DMS53 treated with DMSO at 0.1 percent for 48 hours (cell line): ENCODE results near the gene CTNNBL1.
"Not testable (repeated sequence)": the region's sequence is repeated elsewhere in the genome, so short reads cannot be mapped to it uniquely, and the experiment has no call there.

ENCODE experiments used
- DNase-seq: peaks from one replicate; lab custom pipeline; 2025; ENCODE audit not compliant: unreplicated experiment; lab: John Stamatoyannopoulos, UW

The CTNNBL1 gene

DNA sequence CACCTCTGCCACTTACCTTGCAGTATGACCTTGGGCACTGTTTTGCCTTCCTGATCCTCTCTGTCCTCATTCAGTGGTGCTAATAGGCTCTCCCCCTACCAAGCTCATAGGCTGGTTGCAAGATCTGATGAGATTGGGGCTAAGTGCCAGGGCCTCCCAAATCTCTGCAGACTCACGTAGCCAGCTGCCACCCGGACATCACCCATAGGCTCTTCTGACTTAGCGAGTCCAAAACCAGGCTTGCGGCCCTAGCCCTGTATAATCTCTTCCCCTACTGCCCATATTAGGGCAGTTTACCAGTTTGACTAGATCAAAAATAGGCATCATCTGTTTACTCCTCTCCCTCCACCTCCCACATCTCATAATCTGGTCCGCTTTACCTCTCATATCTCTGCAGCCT lies 154.9 kb downstream of the CTNNBL1 start:
- DNase-seq, result no peak

DNA sequence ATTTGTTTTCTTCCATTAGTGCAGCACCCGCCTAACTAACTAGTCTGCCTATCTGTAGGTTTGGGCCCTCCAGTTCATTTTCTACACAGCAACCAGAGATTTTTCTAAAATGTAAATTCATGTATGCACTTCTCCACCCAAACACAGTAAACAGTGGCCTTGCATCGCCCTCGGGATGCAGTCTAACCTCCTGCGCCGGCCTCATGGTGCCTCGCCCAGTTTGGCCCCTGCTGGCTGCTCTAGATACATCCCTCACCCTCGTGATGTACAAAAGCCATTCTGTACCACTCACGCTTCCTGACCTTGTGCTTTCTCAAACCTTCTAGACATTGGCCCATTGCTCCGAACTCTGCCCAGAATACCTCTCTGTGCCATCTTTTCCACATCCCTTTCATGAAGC lies 155.3 kb downstream of the CTNNBL1 start:
- no peak for DNase-seq

- no peak for DNase-seq
Measured at GRCh38 chr20:37849566-37849965, 155.7 kb downstream of the CTNNBL1 start.

DNA sequence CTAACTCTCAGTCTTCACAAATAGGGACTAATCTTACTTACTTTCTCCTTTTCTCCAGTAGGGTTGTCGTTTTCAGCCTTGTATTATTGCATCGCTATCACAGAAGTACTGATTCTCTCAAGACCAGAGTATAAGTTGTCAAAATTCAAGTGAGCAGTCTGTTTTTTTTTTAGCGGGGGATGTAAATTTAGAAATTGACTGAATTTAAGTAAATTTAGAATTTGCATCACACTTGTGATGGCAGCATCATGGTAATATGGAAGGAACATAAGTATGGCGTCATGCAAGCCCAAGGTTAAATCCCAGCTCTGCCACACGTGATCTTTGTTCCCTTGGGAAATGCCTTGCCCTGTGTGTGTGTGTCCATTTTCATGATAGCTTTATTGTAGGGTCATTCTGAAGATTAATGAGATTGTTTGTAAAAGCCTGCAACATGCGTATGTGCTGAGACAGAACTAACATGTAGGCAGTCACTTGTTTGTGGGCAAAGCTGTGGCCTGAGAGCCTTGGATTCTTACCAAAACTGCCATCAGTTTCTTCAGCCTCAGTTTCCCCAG lies 156.3 kb downstream of the CTNNBL1 start:
- DNase-seq, result no peak

GRCh38 chr20:37850724-37851355 lies 157.0 kb downstream of the CTNNBL1 start:
- DNase-seq, result no peak

DNA sequence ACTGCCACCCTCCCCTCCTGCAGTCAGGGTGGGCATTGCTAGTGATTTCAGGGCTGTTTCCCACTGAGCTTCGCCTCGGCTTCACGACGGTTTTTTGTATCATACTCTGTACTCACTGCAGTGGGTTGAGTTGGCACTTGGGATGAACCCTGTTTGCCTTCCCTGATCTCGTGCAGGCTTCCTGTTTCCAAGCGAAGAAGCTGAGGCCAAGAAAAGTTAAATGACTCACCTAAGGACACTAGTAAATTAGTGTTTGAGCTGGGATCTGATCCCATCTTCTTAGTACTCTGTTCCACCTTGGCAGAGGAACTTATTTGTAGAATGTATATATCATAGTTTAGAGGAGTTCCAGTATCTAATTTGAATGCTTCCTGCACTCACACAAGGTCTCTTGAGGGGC lies 158.8 kb downstream of the CTNNBL1 start:
- DNase-seq, result no peak

GRCh38 chr20:37853823-37854375 lies 160.1 kb downstream of the CTNNBL1 start:
- DNase-seq, result no peak

- DNase-seq, result not testable (repeated sequence)
Measured at GRCh38 chr20:37856034-37856433, 162.2 kb downstream of the CTNNBL1 start.

DNA sequence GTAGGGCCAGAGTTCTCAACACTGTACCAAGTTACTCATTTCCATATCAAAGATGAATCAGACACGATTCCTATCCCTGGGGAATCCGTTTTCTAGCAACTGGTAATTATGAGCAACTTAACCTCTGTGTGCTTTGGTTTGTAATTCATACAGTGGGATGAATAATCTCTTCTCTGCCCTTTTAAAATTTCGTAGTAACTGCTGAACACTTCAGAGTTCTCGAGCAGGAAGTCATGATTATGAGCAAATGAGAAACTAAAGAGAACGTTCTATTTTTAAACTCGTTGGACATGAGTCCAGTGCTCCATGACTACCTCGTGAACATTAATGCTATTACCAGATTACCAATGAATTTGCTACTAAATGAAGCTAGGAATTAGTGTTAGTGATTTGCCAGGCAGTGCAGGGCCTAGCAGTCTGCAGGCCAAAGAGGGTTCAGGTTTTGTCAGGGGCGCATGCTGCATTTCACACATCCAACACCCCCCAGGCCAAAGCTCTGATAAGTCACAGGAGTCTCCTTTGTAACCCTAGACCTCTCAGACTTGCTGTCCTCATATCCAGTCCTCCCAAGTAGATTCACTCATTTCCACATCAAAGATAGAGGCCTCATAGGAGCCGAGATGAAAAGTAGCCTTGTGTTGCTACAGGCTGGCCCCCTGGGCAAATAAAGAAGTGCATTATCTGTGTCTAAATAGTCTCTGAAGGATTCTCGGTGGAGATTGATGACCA lies 163.3 kb downstream of the CTNNBL1 start:
- DNase-seq, result no peak

- no peak for DNase-seq
Measured at GRCh38 chr20:37859406-37860171, 165.8 kb downstream of the CTNNBL1 start.

- DNase-seq, result no peak
Measured at GRCh38 chr20:37863289-37863688, 169.5 kb downstream of the CTNNBL1 start.

DNA sequence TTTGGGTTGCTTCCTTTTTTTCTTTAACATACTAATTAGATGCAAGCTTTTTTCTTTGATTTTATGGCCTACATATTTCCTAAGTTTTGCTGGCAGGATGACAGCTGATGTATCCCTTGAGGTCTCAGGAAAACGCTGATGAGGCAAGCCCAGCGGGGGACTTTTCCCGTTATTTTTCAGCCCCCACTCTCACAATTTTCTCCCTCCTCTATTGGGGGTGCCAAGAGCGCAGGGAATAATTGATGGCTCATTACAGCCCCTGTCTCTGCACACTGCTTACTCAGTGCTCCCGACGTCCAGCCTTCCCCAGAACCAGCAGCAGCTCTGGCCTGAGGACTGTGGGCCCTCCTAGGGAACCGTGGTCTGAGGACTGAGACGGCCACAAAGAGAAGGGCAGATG lies 170.5 kb downstream of the CTNNBL1 start:
- DNase-seq, result no peak

GRCh38 chr20:37866051-37866450 lies 172.2 kb downstream of the CTNNBL1 start:
- no peak for DNase-seq

GRCh38 chr20:37867289-37868195 lies 173.7 kb downstream of the CTNNBL1 start:
- DNase-seq, result no peak

GRCh38 chr20:37868851-37869333 lies 175.1 kb downstream of the CTNNBL1 start:
- DNase-seq, result no peak

DNA sequence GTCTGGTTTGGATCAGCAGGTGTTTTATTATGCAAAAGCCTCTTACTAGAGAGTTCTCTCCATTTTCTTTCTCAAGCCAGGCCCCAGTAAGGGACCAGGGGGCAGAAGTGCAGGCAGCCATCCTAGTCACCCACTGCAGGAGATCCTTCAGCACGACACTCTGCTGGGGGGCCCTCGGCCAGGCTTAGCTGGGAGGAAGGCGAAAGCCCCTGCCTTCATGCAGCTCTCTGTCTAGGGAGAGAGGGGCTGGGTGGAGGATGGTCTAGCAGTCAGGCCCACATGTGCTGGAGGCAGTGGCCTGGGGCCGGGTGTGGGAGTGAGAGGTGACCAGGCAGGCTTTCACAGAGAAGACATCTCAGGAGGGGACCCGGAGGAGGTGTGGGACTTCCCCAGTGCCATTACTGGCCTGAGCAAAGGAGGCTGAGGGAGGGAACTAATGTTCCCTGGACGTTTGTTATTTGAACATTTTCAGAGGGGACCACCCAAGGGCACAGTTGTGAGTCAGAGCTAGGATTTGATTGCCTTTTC lies 175.6 kb downstream of the CTNNBL1 start:
- no peak for DNase-seq

DNA sequence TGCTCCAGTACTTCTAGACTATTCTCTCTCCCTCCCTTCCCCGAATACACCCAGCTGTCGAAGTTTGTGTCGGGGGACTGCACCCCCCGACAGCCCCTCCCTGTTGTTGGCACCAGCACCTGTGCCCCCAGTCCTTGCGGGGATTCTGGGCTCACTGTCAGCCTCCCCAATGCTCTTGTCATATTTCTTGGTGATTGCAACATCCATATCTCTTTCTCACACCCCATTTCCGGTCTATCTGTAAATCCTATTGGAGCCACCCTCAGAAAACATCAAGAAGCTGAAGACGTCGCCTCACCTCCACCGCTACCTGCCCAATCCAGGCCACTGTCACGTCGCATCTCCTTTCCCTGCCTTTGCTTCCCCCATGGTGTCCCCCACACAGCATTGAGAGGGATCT lies 176.5 kb downstream of the CTNNBL1 start:
- DNase-seq, result no peak

DNA sequence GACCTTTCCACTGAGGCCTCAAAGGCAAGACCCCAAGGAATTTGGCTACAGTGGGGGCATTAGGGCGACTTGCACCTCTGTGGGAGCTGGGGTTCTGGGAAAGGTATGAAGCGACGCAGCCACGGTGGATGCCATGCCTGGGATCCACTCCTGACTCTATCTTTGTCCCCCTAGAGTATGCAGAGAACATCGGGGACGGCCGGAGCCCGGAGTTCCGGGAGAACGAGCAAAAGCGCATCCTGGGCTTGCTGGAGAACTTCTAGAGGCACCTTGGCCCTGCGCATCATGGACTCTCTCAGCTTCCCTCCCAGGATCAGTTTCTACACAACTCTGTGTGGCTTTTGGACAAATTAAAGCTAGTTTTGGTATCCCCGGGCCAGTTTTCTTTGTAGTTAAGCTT lies 177.9 kb downstream of the CTNNBL1 start:
- no peak for DNase-seq

GRCh38 chr20:37872161-37872560 lies 178.3 kb downstream of the CTNNBL1 start:
- no peak for DNase-seq

DNA sequence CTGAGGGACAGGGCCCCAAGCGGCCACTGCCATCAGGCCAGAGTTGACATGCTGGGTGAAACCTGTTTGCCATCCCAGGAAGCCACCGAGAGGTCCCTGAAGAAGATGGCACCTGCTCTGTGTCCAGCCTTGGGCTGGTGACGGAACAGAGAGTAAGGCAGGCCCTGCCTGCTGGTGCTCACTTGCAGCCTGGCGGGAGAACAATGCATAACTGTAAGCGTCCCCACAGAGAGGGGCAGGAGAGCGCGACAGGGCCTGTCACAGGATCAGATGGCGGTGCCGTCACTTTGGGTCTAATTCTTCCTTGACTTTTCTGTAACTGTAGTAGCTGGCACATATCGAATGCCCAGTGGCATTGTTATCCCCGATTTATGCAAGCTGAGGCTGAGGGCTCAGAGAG lies 180.1 kb downstream of the CTNNBL1 start:
- DNase-seq, result no peak
